ENCODE data around the gene USP36.

The USP36 gene

GRCh38 chr17:78781893-78782304 is 58.7 kb downstream of the USP36 start, which contains the start of gene CYTH1:
CYTH1 (minus strand) TSS chr17:78782273; CDS start chr17:78782223, 50 bp downstream.
- 0 out of 2 replicates have a peak, but pooled peaks have one; percentile 15 for TF ChIP-seq EGR1 (IDR thresholded peaks at IDR 0.05)
- no peak for TF ChIP-seq CEBPB (IDR thresholded peaks at IDR 0.05)
- TF ChIP-seq MAX (IDR thresholded peaks at IDR 0.05), result no peak
- TF ChIP-seq ZBTB7A (IDR thresholded peaks at IDR 0.05; ENCODE audit: low read depth), result 0 out of 2 replicates have a peak, but pooled peaks have one; percentile 76
- no peak for TF ChIP-seq RAD21 (IDR thresholded peaks at IDR 0.05; ENCODE audit: low read depth)

GRCh38 chr17:78781104-78781892 is 59.3 kb downstream of the USP36 start:
- TF ChIP-seq MAX (IDR thresholded peaks at IDR 0.05), result 0 out of 2 replicates have a peak, but pooled peaks have one; percentile 20
- TF ChIP-seq EP300 (IDR thresholded peaks at IDR 0.05; ENCODE audit: borderline replicate concordance), result no peak
- TF ChIP-seq ZBTB7A (IDR thresholded peaks at IDR 0.05; ENCODE audit: low read depth), result peak; percentile 99
- TF ChIP-seq CREB1 (IDR thresholded peaks at IDR 0.05; ENCODE audit: low read depth), result no peak
- TF ChIP-seq TCF12 (IDR thresholded peaks at IDR 0.05; ENCODE audit: low read depth), result no peak

- TF ChIP-seq CEBPB (IDR thresholded peaks at IDR 0.05) (no peak), NFIC (IDR thresholded peaks at IDR 0.05) (no peak), ZBTB7A (IDR thresholded peaks at IDR 0.05; ENCODE audit: low read depth) (no peak), CREB1 (IDR thresholded peaks at IDR 0.05; ENCODE audit: low read depth) (no peak), EGR1 (IDR thresholded peaks at IDR 0.05) (no peak), EP300 (IDR thresholded peaks at IDR 0.05; ENCODE audit: borderline replicate concordance) (no peak), RAD21 (IDR thresholded peaks at IDR 0.05; ENCODE audit: low read depth) (no peak), FOXM1 (IDR thresholded peaks at IDR 0.05; ENCODE audit: borderline replicate concordance, low read depth) (no peak), REST (IDR thresholded peaks at IDR 0.05; ENCODE audit: low read depth) (no peak), TEAD4 (IDR thresholded peaks at IDR 0.05) (no peak)
Measured at GRCh38 chr17:78780335-78780734, 60.3 kb downstream of the USP36 start.

GRCh38 chr17:78779850-78780249 is 60.8 kb downstream of the USP36 start:
- TF ChIP-seq NFIC (IDR thresholded peaks at IDR 0.05), result no peak

GRCh38 chr17:78777881-78778280 is 62.7 kb downstream of the USP36 start:
- TF ChIP-seq EP300 (IDR thresholded peaks at IDR 0.05; ENCODE audit: borderline replicate concordance) (no peak), FOXM1 (IDR thresholded peaks at IDR 0.05; ENCODE audit: borderline replicate concordance, low read depth) (no peak)

GRCh38 chr17:78774956-78775571 is 65.5 kb downstream of the USP36 start:
- TF ChIP-seq NFIC (IDR thresholded peaks at IDR 0.05) (no peak), FOXM1 (IDR thresholded peaks at IDR 0.05; ENCODE audit: borderline replicate concordance, low read depth) (no peak), TEAD4 (IDR thresholded peaks at IDR 0.05) (no peak), EGR1 (IDR thresholded peaks at IDR 0.05) (no peak), YY1 (IDR thresholded peaks at IDR 0.05; ENCODE audit: low read depth) (no peak), TAF1 (IDR thresholded peaks at IDR 0.05; ENCODE audit: low read depth) (no peak), REST (IDR thresholded peaks at IDR 0.05; ENCODE audit: low read depth) (no peak), TCF12 (IDR thresholded peaks at IDR 0.05; ENCODE audit: low read depth) (no peak), CREB1 (IDR thresholded peaks at IDR 0.05; ENCODE audit: low read depth) (no peak), EP300 (IDR thresholded peaks at IDR 0.05; ENCODE audit: borderline replicate concordance) (no peak), CEBPB (IDR thresholded peaks at IDR 0.05) (no peak), USF1 (IDR thresholded peaks at IDR 0.05) (no peak), ZBTB7A (IDR thresholded peaks at IDR 0.05; ENCODE audit: low read depth) (no peak), RAD21 (IDR thresholded peaks at IDR 0.05; ENCODE audit: low read depth) (no peak), MAX (IDR thresholded peaks at IDR 0.05) (no peak)

Data from Ishikawa (cell line).